IMR-90 (cell line): ENCODE results near the gene GLRX3. TPM values are rescaled to one million over a fixed set of nuclear protein-coding genes. Genes with fewer than 3 reads are reported as not detected.

ENCODE experiments used
- ATAC-seq: fragments of 200-7000 bp; cut with Tn5 transposase; 2 replicates; pipeline ENCODE4 v1.9.1; 2020; ENCODE audit warnings: low read depth, mild to moderate bottlenecking, moderate library complexity
- BruUV-seq: library from RNA; stranded (reverse); fragments of 400-500 nt; replicated peaks from 2 replicates; lab custom pipeline; 2021; lab: Mats Ljungman, UMichigan
- CTCF ChIA-PET: fragments of 300-600 bp; formaldehyde crosslinking; extraction: SDS; loops from one replicate; lab custom pipeline; 2021; ENCODE audit warnings: antibody characterized with exemption; lab: Yijun Ruan, JAX
- POLR2A ChIA-PET: fragments of 300-600 bp; sonication (Branson Sonifier 250); formaldehyde crosslinking; loops from one replicate; lab custom pipeline; 2022; ENCODE audit warnings: antibody characterized with exemption; ENCODE audit not compliant: unreplicated experiment; lab: Charles Lee
- DNase-seq: peaks from one replicate; pipeline ENCODE4 v3.0.0; 2013
- H2AFZ ChIP-seq: replicated peaks from 2 replicates; pipeline ENCODE3; 2013; ENCODE audit warnings: low read length, mild to moderate bottlenecking; ENCODE audit not compliant: poor library complexity
- H2AK5ac ChIP-seq: 2 replicates; pipeline ENCODE4 v1.6.1; 2013; ENCODE audit warnings: low read depth, low read length, inconsistent platforms
- H2AK9ac ChIP-seq: replicated peaks from 2 replicates; pipeline ENCODE3; 2013; ENCODE audit warnings: mild to moderate bottlenecking, low read depth, low read length, moderate library complexity; ENCODE audit not compliant: poor library complexity
- H2BK120ac ChIP-seq: 2 replicates; pipeline ENCODE4 v1.6.1; 2013; ENCODE audit warnings: low read depth, low read length, inconsistent platforms
- H2BK15ac ChIP-seq: 3 replicates; pipeline ENCODE4 v1.6.1; 2013; ENCODE audit warnings: low read depth, low read length, inconsistent platforms
- H2BK20ac ChIP-seq: 2 replicates; pipeline ENCODE4 v1.6.1; 2013; ENCODE audit warnings: low read depth, mild to moderate bottlenecking, inconsistent platforms, low read length, moderate library complexity
- H2BK5ac ChIP-seq: 2 replicates; pipeline ENCODE4 v1.6.1; 2013; ENCODE audit warnings: mild to moderate bottlenecking, low read depth, low read length, inconsistent platforms; ENCODE audit not compliant: poor library complexity, severe bottlenecking
- H3K14ac ChIP-seq: replicated peaks from 2 replicates; pipeline ENCODE4 v1.6.1; 2013; ENCODE audit warnings: low read depth, low read length, inconsistent platforms
- H3K18ac ChIP-seq: 2 replicates; pipeline ENCODE4 v1.6.1; 2013; ENCODE audit warnings: low read depth, low read length, control low read depth
- H3K23ac ChIP-seq: 2 replicates; pipeline ENCODE4 v1.6.1; 2013; ENCODE audit warnings: low read depth, low read length, inconsistent platforms
- H3K27ac ChIP-seq: 2 replicates; pipeline ENCODE4 v1.5.1; 2013; ENCODE audit warnings: mild to moderate bottlenecking, control low read depth, low read length; ENCODE audit not compliant: insufficient read depth
- H3K27me3 ChIP-seq: 2 replicates; pipeline ENCODE4 v1.6.1; 2013; ENCODE audit warnings: low read length; ENCODE audit not compliant: control insufficient read depth, insufficient read depth
- H3K36me3 ChIP-seq: 2 replicates; pipeline ENCODE4 v1.6.1; 2013; ENCODE audit warnings: low read length, mixed read lengths; ENCODE audit not compliant: control insufficient read depth, insufficient read depth
- H3K4ac ChIP-seq: 2 replicates; pipeline ENCODE4 v1.6.1; 2013; ENCODE audit warnings: low read depth, low read length, inconsistent platforms
- H3K4me1 ChIP-seq: 2 replicates; pipeline ENCODE4 v1.6.1; 2013; ENCODE audit warnings: low read length, mixed read lengths; ENCODE audit not compliant: control insufficient read depth, insufficient read depth
- H3K4me2 ChIP-seq: 2 replicates; pipeline ENCODE4 v1.6.1; 2013; ENCODE audit warnings: low read depth, mild to moderate bottlenecking, control low read depth, low read length, moderate library complexity
- H3K4me3 ChIP-seq: 2 replicates; pipeline ENCODE4 v1.5.1; 2013; ENCODE audit warnings: low read depth, mild to moderate bottlenecking, control low read depth, low read length, moderate library complexity; ENCODE audit not compliant: insufficient read depth
- H3K56ac ChIP-seq: 2 replicates; pipeline ENCODE4 v1.6.1; 2013; ENCODE audit warnings: low read length, inconsistent platforms; ENCODE audit not compliant: insufficient read depth; ENCODE audit errors: extremely low read depth
- H3K79me1 ChIP-seq, 2 experiments: 2 replicates each; pipeline ENCODE4 v1.6.1; 2013; ENCODE audit warnings: low read length in 2 of 2, inconsistent platforms in 1 of 2, low read depth in 1 of 2
- H3K9ac ChIP-seq: 2 replicates; pipeline ENCODE4 v1.6.1; 2013; ENCODE audit warnings: low read depth, low read length, control low read depth
- H3K9me1 ChIP-seq: 2 replicates; pipeline ENCODE4 v1.6.1; 2013; ENCODE audit warnings: low read length, inconsistent platforms; ENCODE audit not compliant: insufficient read depth
- H3K9me3 ChIP-seq: 2 replicates; pipeline ENCODE4 v1.6.1; 2013; ENCODE audit warnings: low read length; ENCODE audit not compliant: control insufficient read depth, insufficient read depth
- H4K20me1 ChIP-seq: 2 replicates; pipeline ENCODE4 v1.6.1; 2013; ENCODE audit warnings: low read length, inconsistent platforms; ENCODE audit not compliant: insufficient read depth
- H4K5ac ChIP-seq: 2 replicates; pipeline ENCODE4 v1.6.1; 2013; ENCODE audit warnings: mild to moderate bottlenecking, low read depth, low read length, control low read depth
- H4K8ac ChIP-seq, 2 experiments: 2 replicates each; pipeline ENCODE4 v1.6.1; 2013; ENCODE audit warnings: low read depth in 2 of 2, low read length in 2 of 2, control low read depth in 1 of 2, inconsistent platforms in 1 of 2
- H4K91ac ChIP-seq: 2 replicates; pipeline ENCODE4 v1.6.1; 2013; ENCODE audit warnings: low read depth, low read length, inconsistent platforms; ENCODE audit not compliant: insufficient read depth
- CEBPB ChIP-seq: IDR thresholded peaks from 2 replicates; pipeline ENCODE4 v1.6.1; 2012; ENCODE audit warnings: low read depth, low read length, improper control_type of control experiment
- ELK1 ChIP-seq: fragments of 150-350 bp; IDR thresholded peaks from 2 replicates; pipeline ENCODE4 v1.6.1; 2016; ENCODE audit warnings: low read depth, mild to moderate bottlenecking, low read length, moderate library complexity, borderline replicate concordance
- FOS ChIP-seq: fragments of 150-350 bp; IDR thresholded peaks from 2 replicates; pipeline ENCODE4 v1.6.1; 2016; ENCODE audit warnings: low read depth, low read length
- MAZ ChIP-seq: IDR thresholded peaks from 2 replicates; pipeline ENCODE4 v1.6.1; 2012; ENCODE audit warnings: low read depth, mild to moderate bottlenecking, low read length, improper control_type of control experiment, moderate library complexity, borderline replicate concordance
- NFE2L2 ChIP-seq: fragments of 150-350 bp; IDR thresholded peaks from 2 replicates; pipeline ENCODE4 v1.6.1; 2016; ENCODE audit warnings: low read depth, mild to moderate bottlenecking, low read length
- POLR2A ChIP-seq: IDR thresholded peaks from 2 replicates; pipeline ENCODE4 v1.6.1; 2012; ENCODE audit warnings: mild to moderate bottlenecking, low read depth, low read length
- RAD21 ChIP-seq: IDR thresholded peaks from 2 replicates; pipeline ENCODE4 v1.6.1; 2012; ENCODE audit warnings: low read length, improper control_type of control experiment
- USF2 ChIP-seq: fragments of 150-350 bp; IDR thresholded peaks from 2 replicates; pipeline ENCODE4 v1.6.1; 2017; ENCODE audit warnings: mild to moderate bottlenecking, antibody characterized with exemption, low read length, low read depth
- WGBS, 2 experiments: methylation state at CpG; one replicate each; pipeline versions ENCODE4 v1.1.5 to v1.1.7; 2013; ENCODE audit warnings: missing lambda C conversion rate in 2 of 2; ENCODE audit not compliant: insufficient read length in 1 of 2; ENCODE audit errors: extremely low coverage in 2 of 2; 5-methylcytosine and 5-hydroxymethylcytosine counted together
- dilution Hi-C: fragments of 300-500 bp; cut with HindIII; formaldehyde crosslinking; loops from one replicate; pipeline ENCODE4 v1.14.3; 2018; ENCODE audit warnings: low sequenced_read_pairs; ENCODE audit not compliant: unreplicated experiment
- in situ Hi-C: fragments of 300-500 bp; cut with MboI; formaldehyde crosslinking; loops from 3 replicates; pipeline ENCODE4 v1.14.3; 2019; ENCODE audit warnings: low sequenced_read_pairs, inconsistent platforms, mixed read lengths
- intact Hi-C: fragments of 100-400 bp; cut with micrococcal nuclease; formaldehyde crosslinking; loops from 2 replicates; pipeline ENCODE4 v1.10.0; 2022
- polyA plus RNA-seq, 3 experiments: library from polyadenylated mRNA; depleted of rRNA; stranded (reverse); fragments of >200 nt; gene quantifications; 2 replicates each; pipeline ENCODE4 v1.2.3, GENCODE V29; 2012; ENCODE audit warnings: low replicate concordance in 1 of 3
- total RNA-seq: library from RNA; depleted of rRNA; stranded (reverse); fragments of >200 nt; gene quantifications from 2 replicates; pipeline ENCODE4 v1.2.3, GENCODE V29; 2012

The GLRX3 gene
- total and polyA plus RNA-seq, 2 of the 4 experiments (the other 2 are of a cell fraction), result 78.7 to 81.7 TPM

- H3K9me3 ChIP-seq, result no peaks in the 10 kb centered on the region
- WGBS, 2 experiments, result no CpG with 5 or more reads among the region's 18 CpGs
- H3K4ac ChIP-seq, result no peak overlapping the region
- H3K9me1 ChIP-seq, result no peaks in the 10 kb centered on the region
- intact Hi-C loops, result no loop called here
- dilution Hi-C loops, result no loop called here
- H4K8ac ChIP-seq, result no peak overlapping the region
- no peaks in the 10 kb centered on the region for H3K4me1 ChIP-seq
- no peak overlapping the region for H4K91ac ChIP-seq
- ChIA-PET CTCF (no interaction called here), POLR2A (no interaction called here)
- H2BK120ac ChIP-seq, result no peak overlapping the region
- H3K27me3 ChIP-seq, result no peaks in the 10 kb centered on the region; the same call in 1 of the 2 replicates
- no peak overlapping the region for H4K5ac ChIP-seq
- no peaks in the 10 kb centered on the region for H3K79me1 ChIP-seq
- no peaks in the 10 kb centered on the region for H3K36me3 ChIP-seq
- H2AFZ ChIP-seq, result no peak overlapping the region
- H3K14ac ChIP-seq, result no peak overlapping the region
- DNase-seq (no peak), ATAC-seq (no peak)
- no peak overlapping the region for H3K27ac ChIP-seq
- no peak overlapping the region for H3K9ac ChIP-seq
- H2AK5ac ChIP-seq, result no peak overlapping the region
- H3K18ac ChIP-seq, result no peak overlapping the region
- H3K4me2 ChIP-seq, result no peak overlapping the region
- no peak overlapping the region for H2BK20ac ChIP-seq
- in situ Hi-C loops, result no loop called here
- H3K23ac ChIP-seq, result no peak overlapping the region
- TF ChIP-seq MAZ (no peak), POLR2A (no peak), NFE2L2 (no peak), ELK1 (no peak), USF2 (no peak), RAD21 (no peak), FOS (no peak), CEBPB (no peak)
- H2BK5ac ChIP-seq, result no peak overlapping the region
- H3K56ac ChIP-seq, result no peak overlapping the region
- BruUV-seq, result no TSS peak
- no peaks in the 10 kb centered on the region for H4K20me1 ChIP-seq
- no peak overlapping the region for H3K4me3 ChIP-seq
- no peak overlapping the region for H2BK15ac ChIP-seq
- H2AK9ac ChIP-seq, result no peak overlapping the region
Measured at GRCh38 chr10:130203626-130204025, 67.4 kb downstream of the GLRX3 start.
